Esophagus squamous epithelium (tissue), 5 donors: ENCODE data around the gene PKN1. TPM values are rescaled to one million over a fixed set of nuclear protein-coding genes. Genes with fewer than 3 reads are reported as not detected.

Experiments used
- DNase-seq: peaks from one replicate; lab custom pipeline; 2025; lab: John Stamatoyannopoulos, UW
- H3K27ac ChIP-seq, 4 donors: fragments of 200-600 bp; sonication (generic); one replicate each; pipeline ENCODE4 v1.5.1; 2016 to 2019; ENCODE audit warnings: mild to moderate bottlenecking in 1 of 4
- H3K27me3 ChIP-seq, 4 donors: fragments of 200-600 bp; sonication (generic); 1 replicate in 3 of 4; 2 replicates in 1 of 4; pipeline versions ENCODE4 v1.5.1 to v1.6.0; 2017 to 2021; ENCODE audit warnings: antibody characterized with exemption in 1 of 4
- H3K36me3 ChIP-seq, 3 donors: fragments of 200-600 bp; sonication (generic); one replicate each; pipeline ENCODE4 v1.5.1; 2016 to 2019
- H3K4me1 ChIP-seq, 3 donors: fragments of 200-600 bp; sonication (generic); one replicate each; pipeline ENCODE4 v1.5.1; 2017 to 2019
- H3K4me3 ChIP-seq, 4 donors: fragments of 200-600 bp; sonication (generic); 1 replicate in 3 of 4; 2 replicates in 1 of 4; pipeline ENCODE4 v1.5.1; 2016 to 2019; ENCODE audit warnings: mild to moderate bottlenecking in 2 of 4, moderate library complexity in 1 of 4
- H3K9me3 ChIP-seq, 3 donors: fragments of 200-600 bp; sonication (generic); one replicate each; pipeline ENCODE4 v1.5.1; 2016 to 2019
- POLR2A ChIP-seq, 4 donors: fragments of 450-650 bp; IDR thresholded peaks; one replicate each; pipeline ENCODE4 v1.6.1; 2017; ENCODE audit warnings: antibody characterized with exemption in 4 of 4, mild to moderate bottlenecking in 4 of 4, moderate library complexity in 3 of 4
- WGBS, 2 donors: methylation state at CpG; one replicate each; pipeline ENCODE4 v1.1.5; 2018; 5-methylcytosine and 5-hydroxymethylcytosine counted together
- intact Hi-C: fragments of 100-400 bp; cut with DNase I; formaldehyde crosslinking; loops from one replicate; pipeline ENCODE4 v1.15.0; 2022
- total RNA-seq, 4 donors: library from RNA; depleted of rRNA; stranded (reverse); fragments of >200 nt; gene quantifications; one replicate each; pipeline ENCODE4 v1.1.0, GENCODE V29; 2016
- TF ChIP-seq, protein P1 (sequence below), 6 experiments: fragments of 450-650 bp in 4 of 6; fragments of 200-600 bp in 2 of 6; sonication (generic) in 2 of 6; IDR thresholded peaks; one replicate each; pipeline ENCODE4 v1.5.1; 2016 to 2019; ENCODE audit warnings: antibody characterized with exemption in 6 of 6, mild to moderate bottlenecking in 4 of 6, moderate library complexity in 4 of 6
- donor health status: DM: yes; HTN: yes; CAD: no.

PKN1 gene
- total RNA-seq, 4 donors from 2014 or later = 6.1 to 38.3 (median 21.0) TPM

DNA sequence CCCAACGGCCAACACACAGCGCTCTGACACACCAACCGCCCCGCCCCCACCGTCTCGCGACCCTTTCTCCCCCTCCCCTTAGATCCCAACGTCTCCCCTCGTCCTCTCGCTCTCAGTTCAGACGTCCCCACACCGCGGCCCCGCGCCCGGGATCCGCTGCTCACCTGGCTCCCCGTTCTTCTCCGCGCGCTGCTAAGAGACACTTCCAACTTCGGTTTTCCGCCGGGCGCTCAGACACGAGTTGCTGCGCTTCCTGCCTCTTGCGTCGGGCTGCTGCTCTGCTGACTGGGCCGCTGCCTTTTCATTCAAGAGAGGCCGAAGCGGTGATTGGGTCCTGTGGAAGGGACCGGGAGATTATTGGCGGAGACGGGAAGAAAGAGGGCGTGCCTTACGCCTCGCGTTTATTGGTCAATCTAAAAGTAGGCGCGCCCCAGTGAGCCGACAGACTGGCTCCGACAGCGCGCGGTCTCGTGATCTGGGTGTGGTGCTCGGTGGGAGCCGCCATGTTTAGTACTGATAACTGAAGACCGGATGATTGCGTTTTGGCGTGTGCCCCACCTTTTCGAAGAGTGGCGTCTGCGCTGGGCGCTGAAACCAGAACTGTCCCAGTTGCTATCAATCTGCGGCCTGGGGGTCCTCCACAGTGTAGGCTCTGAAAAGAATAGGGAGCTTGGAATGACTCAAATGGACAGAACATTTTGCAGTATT is 13.8 kb upstream of the PKN1 start, which contains the start of gene DDX39A:
Gene DDX39A, minus strand, starts transcription at position 236 of the 708 bp plus-strand sequence. CDS start 6,121 bp downstream, outside the sequence.
- peak within 1 kb of the TSS; percentile 93 to 94 (median 94) for H3K27ac ChIP-seq
- no peaks in the 10 kb centered on the region for H3K27me3 ChIP-seq
- no peaks in the 10 kb centered on the region for H3K9me3 ChIP-seq
- peaks cover 16 to 48% (median 36%) of the 10 kb centered on the region in 3 donors for H3K4me1 ChIP-seq
- no peaks in the 10 kb centered on the region for H3K36me3 ChIP-seq
- WGBS, 2 donors = 0 to 10% methylated on average over 4 to 16 of the region's 57 CpGs
- peak within 1 kb of the TSS; percentile 68 to 89 (median 77) for H3K4me3 ChIP-seq
- peak; percentile 95 for DNase-seq
- TF ChIP-seq, protein P1, sequence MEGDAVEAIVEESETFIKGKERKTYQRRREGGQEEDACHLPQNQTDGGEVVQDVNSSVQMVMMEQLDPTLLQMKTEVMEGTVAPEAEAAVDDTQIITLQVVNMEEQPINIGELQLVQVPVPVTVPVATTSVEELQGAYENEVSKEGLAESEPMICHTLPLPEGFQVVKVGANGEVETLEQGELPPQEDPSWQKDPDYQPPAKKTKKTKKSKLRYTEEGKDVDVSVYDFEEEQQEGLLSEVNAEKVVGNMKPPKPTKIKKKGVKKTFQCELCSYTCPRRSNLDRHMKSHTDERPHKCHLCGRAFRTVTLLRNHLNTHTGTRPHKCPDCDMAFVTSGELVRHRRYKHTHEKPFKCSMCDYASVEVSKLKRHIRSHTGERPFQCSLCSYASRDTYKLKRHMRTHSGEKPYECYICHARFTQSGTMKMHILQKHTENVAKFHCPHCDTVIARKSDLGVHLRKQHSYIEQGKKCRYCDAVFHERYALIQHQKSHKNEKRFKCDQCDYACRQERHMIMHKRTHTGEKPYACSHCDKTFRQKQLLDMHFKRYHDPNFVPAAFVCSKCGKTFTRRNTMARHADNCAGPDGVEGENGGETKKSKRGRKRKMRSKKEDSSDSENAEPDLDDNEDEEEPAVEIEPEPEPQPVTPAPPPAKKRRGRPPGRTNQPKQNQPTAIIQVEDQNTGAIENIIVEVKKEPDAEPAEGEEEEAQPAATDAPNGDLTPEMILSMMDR (IDR thresholded peaks at IDR 0.05) = peak in 1 of 6 experiments; percentile 12
- peak in 3 of 4 donors; percentile 54 to 91 (median 73) for TF ChIP-seq POLR2A (IDR thresholded peaks at IDR 0.05)
- intact Hi-C loops = no loop called here

DNA sequence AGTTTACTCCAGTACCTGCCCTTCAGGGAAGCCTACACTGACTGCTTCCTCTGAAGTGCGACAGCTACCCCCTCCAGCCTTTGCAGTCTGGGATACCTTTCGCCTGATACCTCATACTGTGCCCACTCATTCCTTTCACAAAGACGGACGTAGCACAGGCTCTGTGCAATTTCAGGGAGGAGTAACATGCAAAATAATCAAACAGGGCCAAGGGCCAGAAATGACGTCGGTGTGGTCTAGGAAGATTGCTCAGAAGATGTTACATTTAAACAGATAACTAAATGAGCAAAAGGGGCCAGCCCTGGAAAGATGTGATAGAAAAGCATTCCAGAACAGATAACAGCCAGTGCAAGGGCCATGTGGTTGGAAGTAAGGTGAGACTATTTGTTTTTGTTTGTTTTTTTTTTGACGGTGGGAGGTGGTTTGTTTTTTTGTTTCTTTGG is 7.4 kb upstream of the PKN1 start:
- no peak for DNase-seq
- Histone ChIP-seq H3K9me3 (no peaks in the 10 kb centered on the region), H3K27ac (no peak overlapping the region), H3K27me3 (peaks cover 0 to 4% (median 0%) of the 10 kb centered on the region in 4 donors), H3K4me1 (no peaks in the 10 kb centered on the region), H3K36me3 (no peaks in the 10 kb centered on the region), H3K4me3 (no peak overlapping the region)
- TF ChIP-seq, protein P1 (IDR thresholded peaks at IDR 0.05) = no peak
- no peak for TF ChIP-seq POLR2A (IDR thresholded peaks at IDR 0.05)
- 58 to 70% methylated on average over 3 to 4 of the region's 7 CpGs for WGBS, 2 donors
- intact Hi-C loops = no loop called here

DNA sequence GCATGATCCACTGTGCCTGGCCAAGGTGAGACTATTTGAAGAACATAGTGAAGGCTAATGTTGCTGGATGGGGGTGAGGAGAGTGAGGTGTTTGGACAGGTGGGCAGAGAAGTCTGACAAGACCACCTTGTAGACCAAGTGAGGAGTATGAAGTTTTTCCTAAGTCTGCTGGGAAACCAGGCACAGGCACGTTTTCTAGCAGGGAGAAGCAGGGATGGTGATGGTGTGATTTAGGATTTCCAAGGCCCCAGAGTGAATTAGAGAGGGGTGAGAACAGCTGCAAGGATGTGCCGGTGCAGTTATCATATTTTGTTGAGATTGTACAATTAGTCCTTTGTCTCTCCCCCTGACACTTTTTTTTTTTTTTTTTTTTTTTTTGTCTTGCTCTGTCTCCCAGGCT is 5.6 kb upstream of the PKN1 start:
- DNase-seq = no peak
- intact Hi-C loops = no loop called here
- WGBS, 2 donors = 60 to 81% methylated on average over 2 of the region's 2 CpGs
- TF ChIP-seq, protein P1 (IDR thresholded peaks at IDR 0.05) = no peak
- no peak for TF ChIP-seq POLR2A (IDR thresholded peaks at IDR 0.05)
- Histone ChIP-seq H3K36me3 (no peaks in the 10 kb centered on the region), H3K9me3 (no peaks in the 10 kb centered on the region), H3K27me3 (peaks cover 0 to 22% (median 0%) of the 10 kb centered on the region in 4 donors), H3K27ac (no peak overlapping the region), H3K4me1 (peaks cover 0 to 10% (median 0%) of the 10 kb centered on the region in 3 donors), H3K4me3 (no peak overlapping the region)

DNA sequence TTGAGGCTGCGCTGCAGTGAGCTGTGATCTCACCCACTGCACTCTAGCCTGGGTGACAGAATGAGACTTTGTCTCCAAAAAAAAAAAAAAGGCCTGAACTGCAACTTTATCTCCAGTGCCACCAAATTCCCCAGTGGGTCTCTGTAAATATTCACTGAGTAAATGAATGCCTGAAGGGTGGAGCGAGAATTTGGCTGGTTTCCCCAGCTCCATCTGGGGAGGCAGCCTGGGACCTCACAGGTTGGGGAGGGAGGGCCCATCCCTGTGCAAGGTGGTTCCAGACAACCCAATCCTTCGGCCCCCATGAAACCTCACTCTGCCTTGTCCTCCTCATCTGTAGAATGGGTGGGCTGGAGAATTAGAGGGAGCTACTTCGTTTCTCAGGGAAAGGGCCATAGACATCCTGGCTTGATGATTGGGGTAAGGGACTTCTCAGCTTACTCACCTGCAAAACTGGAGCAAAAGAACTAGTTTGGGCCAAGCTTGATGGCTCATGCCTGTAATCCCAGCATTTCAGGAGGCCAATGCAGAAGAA is 4.2 kb upstream of the PKN1 start:
- intact Hi-C loops = no loop called here
- Histone ChIP-seq H3K27ac (no peak overlapping the region), H3K36me3 (no peaks in the 10 kb centered on the region), H3K9me3 (no peaks in the 10 kb centered on the region), H3K4me1 (peaks cover under 1 to 24% (median 7%) of the 10 kb centered on the region in 3 donors), H3K27me3 (peaks cover 0 to 35% (median 0%) of the 10 kb centered on the region in 4 donors), H3K4me3 (no peak overlapping the region)
- DNase-seq = no peak
- 65 to 67% methylated on average over 3 of the region's 4 CpGs for WGBS, 2 donors
- TF ChIP-seq, protein P1 (IDR thresholded peaks at IDR 0.05) = no peak
- TF ChIP-seq POLR2A (IDR thresholded peaks at IDR 0.05) = no peak

DNA sequence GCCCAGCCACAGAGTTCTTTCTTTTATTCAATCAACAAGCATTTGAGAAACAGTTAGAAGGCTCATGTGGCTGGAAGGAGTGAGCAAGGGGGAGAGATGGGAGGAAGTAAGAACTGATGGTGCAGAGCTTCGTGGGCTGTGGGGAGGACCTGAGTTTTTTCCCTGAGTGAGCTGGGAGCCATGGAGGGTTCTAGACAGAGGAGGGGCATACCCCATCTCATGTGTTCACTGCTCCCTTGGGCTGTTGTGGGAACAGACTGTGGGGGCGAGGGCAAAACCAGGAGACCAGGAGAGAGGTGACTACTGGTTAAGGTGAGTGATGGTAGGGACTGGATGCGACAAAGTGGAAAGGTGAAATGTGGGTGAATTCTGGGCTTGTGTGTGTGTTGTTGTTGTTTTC is 2.4 kb upstream of the PKN1 start:
- no peak for TF ChIP-seq POLR2A (IDR thresholded peaks at IDR 0.05)
- TF ChIP-seq, protein P1 (IDR thresholded peaks at IDR 0.05) = no peak
- Histone ChIP-seq H3K36me3 (no peaks in the 10 kb centered on the region), H3K4me3 (no peak overlapping the region), H3K9me3 (no peaks in the 10 kb centered on the region), H3K27ac (no peak overlapping the region), H3K4me1 (peaks cover 18 to 41% (median 22%) of the 10 kb centered on the region in 3 donors), H3K27me3 (peaks cover 0 to 35% (median 0%) of the 10 kb centered on the region in 4 donors)
- intact Hi-C loops = no loop called here
- 69 to 79% methylated on average over 3 of the region's 3 CpGs for WGBS, 2 donors
- DNase-seq = no peak
